Choroid plexus epithelial cell (primary cell): ENCODE measurements around the gene PAOX.

Source experiments
- DNase-seq: peaks from one replicate; pipeline ENCODE4 v3.0.0-alpha.2; 2010; ENCODE audit warnings: low read depth
- H3K4me3 ChIP-seq: 2 replicates; pipeline ENCODE4 v1.5.1; 2011; ENCODE audit warnings: low read depth, mild to moderate bottlenecking, control low read depth, low read length, moderate library complexity
- TF ChIP-seq, protein P1 (sequence below): conservative IDR thresholded peaks from 2 replicates; pipeline ENCODE4 v1.5.1; 2011; ENCODE audit warnings: low read depth, mild to moderate bottlenecking, control low read depth, inconsistent platforms, low read length, moderate library complexity

The PAOX gene

DNA sequence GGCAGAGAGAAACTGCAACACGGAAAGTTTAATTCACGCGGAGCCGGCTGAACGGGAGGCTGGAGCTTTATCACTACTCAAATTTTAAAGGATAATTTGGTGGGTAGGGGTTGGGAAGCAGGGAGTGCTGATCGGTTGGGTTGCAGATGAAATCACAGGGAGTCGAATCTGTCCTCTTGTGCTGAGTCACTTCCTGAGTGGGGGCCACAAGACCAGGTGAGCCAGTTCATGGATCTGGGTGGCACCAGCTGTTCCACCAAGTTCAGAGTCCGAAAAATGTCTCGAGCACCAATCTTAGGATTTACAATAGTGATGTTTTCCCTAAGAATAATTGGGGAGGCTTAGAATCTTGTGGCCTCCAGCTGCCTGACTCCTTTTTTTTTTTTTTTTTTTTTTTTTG, 35.5 kb upstream of the PAOX start:
- TF ChIP-seq, protein P1, sequence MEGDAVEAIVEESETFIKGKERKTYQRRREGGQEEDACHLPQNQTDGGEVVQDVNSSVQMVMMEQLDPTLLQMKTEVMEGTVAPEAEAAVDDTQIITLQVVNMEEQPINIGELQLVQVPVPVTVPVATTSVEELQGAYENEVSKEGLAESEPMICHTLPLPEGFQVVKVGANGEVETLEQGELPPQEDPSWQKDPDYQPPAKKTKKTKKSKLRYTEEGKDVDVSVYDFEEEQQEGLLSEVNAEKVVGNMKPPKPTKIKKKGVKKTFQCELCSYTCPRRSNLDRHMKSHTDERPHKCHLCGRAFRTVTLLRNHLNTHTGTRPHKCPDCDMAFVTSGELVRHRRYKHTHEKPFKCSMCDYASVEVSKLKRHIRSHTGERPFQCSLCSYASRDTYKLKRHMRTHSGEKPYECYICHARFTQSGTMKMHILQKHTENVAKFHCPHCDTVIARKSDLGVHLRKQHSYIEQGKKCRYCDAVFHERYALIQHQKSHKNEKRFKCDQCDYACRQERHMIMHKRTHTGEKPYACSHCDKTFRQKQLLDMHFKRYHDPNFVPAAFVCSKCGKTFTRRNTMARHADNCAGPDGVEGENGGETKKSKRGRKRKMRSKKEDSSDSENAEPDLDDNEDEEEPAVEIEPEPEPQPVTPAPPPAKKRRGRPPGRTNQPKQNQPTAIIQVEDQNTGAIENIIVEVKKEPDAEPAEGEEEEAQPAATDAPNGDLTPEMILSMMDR = no peak
- no peak overlapping the region for H3K4me3 ChIP-seq
- DNase-seq = no peak

DNA sequence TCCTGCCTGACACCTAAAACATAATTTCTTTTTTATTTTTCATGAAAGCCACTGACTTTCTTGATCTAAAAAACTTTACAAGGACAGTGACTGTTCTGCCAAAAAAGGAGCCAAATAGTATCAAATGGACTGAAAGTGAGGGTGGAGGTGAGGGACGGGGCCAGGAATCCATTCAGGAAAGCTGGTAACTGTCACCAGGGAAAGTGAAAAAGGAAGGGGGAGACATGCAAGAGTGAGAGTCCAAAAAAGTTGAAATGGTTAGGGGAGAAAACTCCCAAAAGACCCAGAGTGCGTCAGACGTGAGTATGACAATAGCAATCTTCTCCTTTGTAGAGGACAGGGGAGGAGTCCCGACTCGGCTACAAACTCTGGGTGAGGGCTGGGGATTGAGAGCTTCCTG, 34.8 kb upstream of the PAOX start:
- no peak overlapping the region for H3K4me3 ChIP-seq
- TF ChIP-seq, protein P1 = no peak
- DNase-seq = no peak

DNA sequence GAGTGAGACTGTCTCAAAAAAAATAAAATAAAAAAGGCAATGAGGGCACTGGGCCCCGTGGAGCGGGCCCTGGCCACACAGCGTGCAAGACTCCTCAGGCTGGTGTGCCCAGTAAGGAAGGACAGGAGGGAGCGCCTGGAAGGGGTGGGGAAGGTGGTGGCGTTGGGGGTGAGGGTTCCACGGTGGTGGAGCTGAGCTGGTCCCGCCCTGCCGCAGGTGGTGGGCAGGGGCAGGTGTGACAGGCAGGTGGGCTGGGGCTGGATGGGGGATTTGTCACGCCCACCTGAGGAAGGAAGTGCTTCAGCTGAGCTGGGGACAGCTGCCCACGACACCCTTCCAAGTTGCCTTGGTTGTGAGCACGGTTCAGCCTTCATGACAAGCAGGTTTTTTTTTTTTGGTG, 32.6 kb upstream of the PAOX start:
- no peak overlapping the region for H3K4me3 ChIP-seq
- no peak for DNase-seq
- TF ChIP-seq, protein P1 = no peak

DNA sequence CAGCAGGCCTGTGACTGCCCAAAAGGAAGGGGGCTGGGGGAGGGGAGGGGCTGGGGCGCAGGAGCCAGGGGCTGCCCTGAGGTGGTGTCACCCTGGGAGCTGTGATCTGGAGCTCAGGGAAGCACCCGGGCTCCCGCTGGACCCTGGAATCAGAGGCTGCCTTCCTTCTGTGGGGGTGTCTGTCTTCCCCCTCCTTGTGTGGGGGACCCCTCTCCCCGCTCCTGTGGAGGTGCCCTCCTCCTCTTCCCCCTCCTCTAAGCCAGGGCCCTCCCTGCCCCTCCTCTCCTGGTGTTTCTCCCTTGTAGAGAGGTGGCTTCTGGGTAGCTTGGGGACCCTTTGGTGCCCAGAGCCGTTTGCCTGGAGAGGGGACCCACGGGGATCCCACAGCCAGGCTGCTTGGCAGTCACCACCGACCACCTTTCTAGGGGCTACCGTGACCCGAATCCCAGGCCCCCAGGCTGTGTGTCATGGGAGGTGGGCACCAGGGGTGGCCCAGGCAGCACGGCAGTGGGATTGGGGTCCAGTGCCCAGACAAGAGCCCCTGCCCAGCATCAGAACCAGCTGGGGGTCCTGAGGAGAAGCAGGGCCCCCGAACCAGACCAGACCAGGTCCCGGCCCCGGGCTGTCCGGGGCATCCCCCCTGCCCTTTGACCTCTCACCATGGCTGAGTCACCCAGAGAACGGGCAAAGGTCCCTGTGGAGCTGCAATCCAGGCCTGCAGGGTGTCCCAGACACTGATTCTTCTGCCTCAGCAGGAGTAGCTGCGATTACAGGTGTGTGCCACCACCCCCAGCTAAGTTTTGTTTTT, 31.1 kb upstream of the PAOX start:
- no peak for DNase-seq
- TF ChIP-seq, protein P1 = no peak

DNA sequence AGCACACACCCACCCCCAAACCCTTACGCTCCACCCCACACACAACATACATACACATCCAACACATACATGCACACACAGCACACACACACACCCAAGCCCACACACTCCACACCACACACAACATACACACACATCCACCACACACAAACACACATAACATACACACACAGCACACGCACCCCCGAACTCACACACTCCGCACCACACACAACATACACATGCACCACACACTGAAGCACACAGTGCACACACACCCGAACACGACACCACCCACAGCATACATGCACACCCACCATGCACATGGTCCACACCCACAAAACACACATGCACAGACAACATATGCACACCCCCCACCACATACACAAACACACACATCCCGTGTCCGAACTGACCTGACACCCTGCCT, 29.9 kb upstream of the PAOX start:
- no peak overlapping the region for H3K4me3 ChIP-seq
- TF ChIP-seq, protein P1 = no peak
- DNase-seq = no peak

More for the DNA sequence above, 31.1 kb upstream of the PAOX start:
- no peak overlapping the region for H3K4me3 ChIP-seq

DNA sequence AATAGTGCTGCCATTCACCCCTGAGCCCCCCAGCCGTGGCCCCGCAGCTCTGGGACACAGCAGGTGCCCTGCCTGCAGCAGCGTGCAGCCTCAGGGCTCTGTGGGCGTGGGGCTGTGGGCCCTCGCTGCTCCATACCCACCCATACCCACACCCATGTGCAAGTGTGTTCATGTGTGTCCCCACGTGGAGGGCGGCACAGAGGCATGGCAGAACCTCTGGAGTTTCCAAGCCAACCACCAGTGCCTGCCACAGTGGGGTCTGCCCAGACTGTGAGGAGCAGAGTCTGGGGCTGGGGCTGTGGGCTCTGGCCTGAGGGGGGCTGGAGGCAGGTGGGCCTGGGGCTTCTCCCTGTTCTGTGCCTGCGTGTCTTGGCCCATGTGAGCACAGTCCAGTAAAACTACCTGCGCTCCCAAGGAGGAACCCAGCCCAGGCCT, 29.5 kb upstream of the PAOX start:
- TF ChIP-seq, protein P1 = no peak
- DNase-seq = no peak
- H3K4me3 ChIP-seq = no peak overlapping the region

DNA sequence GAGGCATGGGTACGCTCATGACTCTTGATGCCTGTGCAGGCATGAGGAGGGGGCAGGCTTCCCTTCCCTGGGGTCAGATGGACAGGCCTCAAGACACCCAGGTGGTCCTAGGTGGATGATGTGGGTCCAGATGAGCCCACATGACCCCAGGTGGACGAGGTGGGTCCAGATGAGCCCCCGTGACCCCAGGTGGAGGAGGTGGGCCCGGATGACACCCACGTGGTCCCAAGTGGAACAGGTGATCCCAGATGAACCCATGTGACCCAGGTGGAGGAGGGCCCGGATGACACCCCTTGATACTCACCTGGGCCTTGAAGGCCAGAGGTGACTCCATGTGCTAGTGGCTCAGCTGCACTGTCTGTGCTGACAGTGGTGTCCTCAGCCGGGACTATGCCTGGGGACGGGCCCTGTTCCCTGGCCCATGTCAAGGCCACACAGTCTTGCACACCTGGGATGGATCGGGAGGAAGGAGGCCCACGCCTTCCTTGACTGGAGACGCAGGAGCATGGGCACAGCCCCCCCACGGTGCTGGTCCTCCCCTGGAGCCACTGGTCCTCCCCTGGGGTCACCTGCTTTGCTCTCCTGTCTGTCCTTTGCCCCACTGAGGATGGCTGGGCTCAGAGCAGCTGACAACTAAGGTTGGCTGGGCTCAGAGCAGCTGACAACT, 28.6 kb upstream of the PAOX start:
- no peak for DNase-seq
- TF ChIP-seq, protein P1 = no peak

More for the DNA sequence above, 28.6 kb upstream of the PAOX start:
- no peak overlapping the region for H3K4me3 ChIP-seq
